Frontal cortex (tissue), 4 donors: Measurements from ENCODE around the gene LGALS7. TPM values are rescaled to one million over a fixed set of nuclear protein-coding genes. Genes with fewer than 3 reads are reported as not detected.
"Not testable (repeated sequence)": the region's sequence is repeated elsewhere in the genome, so short reads cannot be mapped to it uniquely, and the experiment has no call there.

ENCODE experiments used
- DNase-seq, 2 donors: peaks; one replicate each; pipeline ENCODE4 v3.0.0; 2012; ENCODE audit warnings: low spot score in 2 of 2
- FAIRE-seq: peaks from 2 replicates; lab custom pipeline; 2012; peaks lifted over from hg19 to GRCh38; lab: Jason Lieb, UNC
- total RNA-seq: library from RNA; depleted of rRNA; stranded (reverse); fragments of >200 nt; gene quantifications from one replicate; pipeline ENCODE4 v1.2.3, GENCODE V29; 2014
- donor health status: control.
- donor health status: control.
- donor health status: control.

Gene LGALS7
- total RNA-seq, 1 donor from 2014 or later, result not detected

GRCh38 chr19:38781058-38781457, 7.7 kb upstream of the LGALS7 start:
- no peak for FAIRE-seq
- DNase-seq, result no peak

- DNase-seq, result no peak
- FAIRE-seq, result no peak
These were observed 7.1 kb upstream of the LGALS7 start for GRCh38 chr19:38780443-38780842.

DNA sequence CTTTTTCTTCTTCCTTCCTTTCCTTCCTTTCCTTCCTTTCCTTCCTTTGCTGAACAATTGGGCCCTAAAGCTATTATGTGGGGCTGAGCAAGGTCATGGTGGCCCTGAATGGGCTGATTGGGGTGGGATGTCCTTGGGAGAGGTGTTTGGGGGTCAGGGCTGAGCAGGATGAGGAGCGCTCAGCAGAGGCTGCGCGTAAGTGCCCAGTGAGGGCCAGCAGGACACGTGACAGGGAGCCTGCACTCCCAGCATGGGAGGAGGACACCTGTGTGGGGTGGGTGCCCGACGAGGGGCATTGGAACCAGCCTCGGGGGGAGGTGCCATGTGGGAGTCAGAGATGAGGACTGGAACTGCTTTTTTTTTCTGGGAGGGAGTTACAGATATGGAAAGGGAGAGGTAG, 5.4 kb upstream of the LGALS7 start:
- FAIRE-seq, result no peak
- DNase-seq, result no peak

- DNase-seq (no peak), FAIRE-seq (no peak)
These were observed 1.0 kb upstream of the LGALS7 start for GRCh38 chr19:38774181-38774950.

DNA sequence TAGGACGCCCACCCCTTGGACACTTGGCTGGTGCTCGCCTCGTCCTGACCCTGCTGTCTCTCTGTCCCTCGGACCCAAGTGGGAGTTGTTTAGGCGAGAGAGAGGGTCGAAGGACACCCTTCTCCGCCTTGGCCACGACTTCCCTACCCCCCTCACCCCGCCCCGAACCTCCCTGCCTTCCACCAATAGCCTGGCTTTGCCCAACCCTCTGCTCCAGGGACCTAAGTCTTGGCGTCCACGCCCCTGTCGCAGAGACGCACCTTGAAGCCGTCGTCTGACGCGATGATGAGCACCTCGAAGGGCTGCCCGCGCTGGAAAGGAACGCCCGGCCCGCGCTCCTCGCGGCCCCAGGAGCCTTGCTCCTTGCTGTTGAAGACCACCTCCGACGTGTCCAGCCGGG, 1.7 kb downstream of the LGALS7 start:
- FAIRE-seq, DNase-seq: not testable (repeated sequence)

DNA sequence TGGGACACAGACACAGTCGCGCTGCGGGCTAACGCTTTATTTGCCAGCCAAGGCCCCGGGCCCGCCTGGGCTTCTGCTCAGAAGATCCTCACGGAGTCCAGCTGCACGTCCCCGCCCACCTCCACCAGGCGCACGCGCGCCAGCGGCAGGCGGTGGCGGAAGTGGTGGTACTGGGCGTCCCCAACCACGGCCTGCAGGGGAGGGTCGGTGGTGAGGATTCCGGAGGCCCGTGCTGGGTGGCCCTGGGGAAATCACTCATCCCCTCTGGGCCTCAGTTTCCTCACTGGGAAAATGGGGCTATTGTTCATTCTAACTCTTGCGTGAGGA, 2.4 kb downstream of the LGALS7 start:
- FAIRE-seq, DNase-seq: not testable (repeated sequence)

DNA sequence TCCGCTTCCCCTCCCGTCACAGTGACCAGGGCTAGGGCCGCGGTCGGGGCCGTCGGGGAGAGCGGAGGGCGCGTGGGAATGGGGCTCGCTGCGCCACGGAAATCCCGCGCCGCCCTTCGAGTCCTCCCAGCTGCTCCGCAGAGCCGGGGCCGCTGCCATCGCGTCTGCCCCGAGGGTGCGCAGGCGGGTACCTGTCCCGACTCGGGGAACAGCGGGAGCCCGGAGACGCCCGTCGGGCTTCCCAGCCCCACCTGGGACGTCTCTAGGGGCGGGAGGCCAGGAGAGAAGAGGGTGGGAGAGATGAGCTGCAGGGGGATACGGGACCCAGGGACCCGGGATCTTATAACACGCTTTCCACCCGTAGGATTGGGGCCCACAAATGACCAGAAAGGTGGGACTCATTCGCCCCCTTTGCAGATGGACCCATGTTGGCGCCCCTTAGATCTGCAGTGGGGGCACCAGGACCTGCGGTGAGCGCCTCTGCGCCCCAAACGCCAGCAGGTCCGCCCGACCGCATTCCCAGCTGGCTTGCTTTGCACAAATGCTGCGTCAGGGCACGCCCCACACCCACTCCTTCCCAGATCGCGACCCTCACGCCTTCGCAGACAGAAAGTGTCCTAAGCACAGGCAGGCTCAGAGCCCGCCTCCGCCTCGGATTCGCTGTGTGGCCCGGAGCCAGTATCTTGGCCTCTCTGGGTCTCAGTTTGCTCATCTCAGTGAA, 2.9 kb downstream of the LGALS7 start:
- DNase-seq, result not testable (repeated sequence)

DNA sequence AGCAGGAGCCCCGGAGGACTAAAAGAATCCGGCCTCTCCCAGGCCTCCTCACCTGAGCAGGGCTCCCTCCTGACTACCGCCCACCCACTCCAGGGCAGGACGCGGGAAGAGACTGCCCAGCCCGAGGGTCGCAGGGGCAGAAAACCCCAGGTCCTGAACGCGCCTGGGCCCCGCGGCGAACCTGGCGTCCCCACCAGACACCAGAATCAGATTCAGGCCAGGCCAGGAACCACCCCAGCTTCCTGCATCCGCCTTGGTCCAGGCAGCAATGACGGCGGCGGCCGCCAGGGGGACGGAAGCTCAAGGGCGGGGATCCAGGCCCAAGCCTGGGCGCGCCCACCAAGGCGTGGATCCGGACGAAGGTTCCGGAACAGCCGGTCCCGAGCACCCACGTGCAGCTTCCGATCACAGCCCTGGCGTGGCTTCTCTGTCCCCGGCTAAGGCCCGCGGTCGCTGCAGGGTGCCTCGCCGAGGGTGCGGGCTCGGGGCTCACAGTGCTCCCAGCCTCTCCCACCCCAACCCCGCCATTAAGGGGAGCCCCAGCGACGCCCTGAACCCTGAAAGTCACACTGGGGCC, 3.6 kb downstream of the LGALS7 start:
- DNase-seq (peak; percentile 72 to 73), FAIRE-seq (no peak)

More for the DNA sequence above, 2.9 kb downstream of the LGALS7 start:
- not testable (repeated sequence) for FAIRE-seq

- DNase-seq (no peak), FAIRE-seq (no peak)
These were observed 6.9 kb downstream of the LGALS7 start for GRCh38 chr19:38766276-38767047.

DNA sequence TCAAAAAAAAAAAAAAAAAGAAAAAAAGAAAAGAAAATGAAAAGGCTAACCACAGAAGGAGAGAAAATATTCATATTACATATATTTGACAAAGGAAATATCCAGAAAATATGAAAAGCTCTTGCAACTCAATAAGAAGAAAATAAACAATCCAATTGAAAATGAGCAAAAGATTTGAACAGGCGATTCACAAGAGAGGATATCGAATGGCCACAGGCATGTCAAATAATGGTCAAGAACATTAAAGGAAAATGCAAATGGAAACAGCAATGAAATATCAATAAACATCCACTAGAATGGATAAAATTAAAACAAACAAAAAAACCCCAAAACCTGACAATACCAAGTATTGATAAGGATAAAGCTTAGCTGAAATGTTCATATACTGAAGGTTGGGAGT, 8.1 kb downstream of the LGALS7 start:
- no peak for FAIRE-seq
- no peak for DNase-seq

DNA sequence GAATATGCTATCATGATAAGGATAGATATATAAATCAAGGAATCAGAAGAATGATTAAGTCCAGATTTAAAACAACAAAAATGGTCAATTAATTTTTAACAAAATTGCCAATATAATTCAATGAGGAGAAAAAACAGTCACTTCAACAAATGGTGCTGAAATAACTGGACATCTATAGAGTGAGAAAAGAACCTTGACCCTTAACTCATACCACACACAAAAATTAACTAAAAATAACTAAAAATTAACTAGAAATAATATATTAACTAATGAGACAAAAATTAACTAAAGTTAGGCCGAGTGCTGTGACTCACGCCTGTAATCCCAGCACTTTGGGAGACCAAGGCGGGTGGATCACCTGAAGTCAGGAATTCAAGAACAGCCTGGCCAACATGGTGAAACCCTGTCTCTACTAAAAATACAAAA, 9.5 kb downstream of the LGALS7 start:
- FAIRE-seq, result no peak

DNA sequence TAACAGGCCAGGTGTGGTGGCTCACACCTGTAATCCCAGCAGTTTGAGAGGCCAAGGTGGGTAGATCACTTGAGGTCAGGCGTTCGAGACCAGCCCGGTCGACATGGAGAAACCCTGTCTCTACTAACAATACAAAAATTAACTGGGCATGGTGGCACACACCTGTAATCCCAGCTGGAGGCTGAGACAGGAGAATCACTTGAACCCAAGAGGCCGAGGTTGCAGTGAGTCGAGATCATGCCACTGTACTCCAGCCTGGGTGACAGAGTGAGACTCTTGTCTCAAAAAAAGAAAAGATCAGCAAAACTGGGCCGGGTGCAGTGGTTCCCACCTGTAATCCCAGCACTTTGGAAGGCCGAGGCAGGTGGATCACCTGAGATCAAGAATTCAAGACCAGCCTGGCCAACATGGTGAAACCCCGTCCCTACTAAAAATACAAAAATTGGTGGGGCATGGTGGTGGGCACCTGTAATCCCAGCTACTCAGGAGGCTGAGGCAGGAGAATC, 11.4 kb downstream of the LGALS7 start:
- DNase-seq, FAIRE-seq: not testable (repeated sequence)

More for the DNA sequence above, 9.5 kb downstream of the LGALS7 start:
- no peak for DNase-seq

- not testable (repeated sequence) for DNase-seq, FAIRE-seq
These were observed 12.4 kb downstream of the LGALS7 start for GRCh38 chr19:38760805-38761517.

- DNase-seq (no peak), FAIRE-seq (no peak)
These were observed 13.7 kb downstream of the LGALS7 start for GRCh38 chr19:38759590-38760003.

DNA sequence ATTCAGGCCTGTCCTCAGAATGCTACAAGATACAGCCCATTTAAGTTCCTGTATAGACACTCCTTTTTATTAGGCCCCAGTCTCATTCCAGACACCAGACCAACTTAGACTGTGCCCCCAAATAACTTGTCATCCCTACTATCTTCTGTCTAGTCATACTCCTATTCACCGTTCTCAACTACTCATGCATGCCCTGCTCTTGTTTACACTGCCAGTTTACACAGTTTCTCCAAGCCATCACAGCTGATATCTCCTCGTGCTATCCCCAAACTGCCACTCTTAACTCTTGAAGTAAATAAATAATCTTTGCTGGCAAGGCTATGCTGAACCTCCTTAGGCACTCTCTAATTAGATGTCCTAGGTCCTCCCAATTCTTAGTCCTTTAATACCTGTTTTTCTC, 19.1 kb downstream of the LGALS7 start:
- DNase-seq, FAIRE-seq: not testable (repeated sequence)

DNA sequence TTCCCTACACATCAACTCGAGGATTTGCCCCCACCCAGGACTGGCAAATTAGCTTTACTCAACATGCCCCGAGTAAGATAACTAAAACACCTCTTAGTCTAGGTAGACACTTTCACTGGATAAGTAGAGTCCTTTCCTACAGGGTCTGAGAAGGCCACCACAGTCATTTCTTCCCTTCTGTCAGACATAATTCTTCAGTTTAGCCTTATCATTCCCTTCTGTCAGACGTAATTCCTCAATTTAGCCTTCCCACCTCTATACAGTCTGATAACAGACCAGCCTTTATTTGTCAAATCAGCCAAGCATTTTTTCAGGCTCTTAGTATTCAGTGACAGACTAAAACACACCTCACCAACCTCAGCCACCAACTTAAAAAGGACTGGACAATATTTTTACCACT, 19.5 kb downstream of the LGALS7 start:
- DNase-seq, FAIRE-seq: not testable (repeated sequence)

DNA sequence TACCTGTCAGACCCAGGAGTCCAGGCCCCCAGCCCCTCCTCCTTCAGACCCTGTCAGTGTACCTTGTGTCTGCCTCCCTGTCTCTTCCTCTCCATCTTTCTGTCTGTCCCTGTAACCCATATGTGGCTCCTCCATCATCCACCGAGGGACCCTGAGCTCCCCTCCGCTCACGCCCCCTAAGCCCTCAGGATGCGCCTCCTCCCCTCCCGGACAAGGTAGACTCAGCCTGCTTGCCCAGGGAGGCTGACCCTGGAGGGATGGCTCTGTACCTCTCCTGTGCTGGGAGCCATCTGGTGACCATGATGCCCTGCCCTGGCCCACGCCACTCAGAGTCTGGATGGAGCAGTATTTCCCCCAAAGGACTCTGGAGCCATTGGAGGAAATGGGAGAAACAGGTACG, 28.0 kb downstream of the LGALS7 start:
- no peak for DNase-seq
- FAIRE-seq, result no peak

DNA sequence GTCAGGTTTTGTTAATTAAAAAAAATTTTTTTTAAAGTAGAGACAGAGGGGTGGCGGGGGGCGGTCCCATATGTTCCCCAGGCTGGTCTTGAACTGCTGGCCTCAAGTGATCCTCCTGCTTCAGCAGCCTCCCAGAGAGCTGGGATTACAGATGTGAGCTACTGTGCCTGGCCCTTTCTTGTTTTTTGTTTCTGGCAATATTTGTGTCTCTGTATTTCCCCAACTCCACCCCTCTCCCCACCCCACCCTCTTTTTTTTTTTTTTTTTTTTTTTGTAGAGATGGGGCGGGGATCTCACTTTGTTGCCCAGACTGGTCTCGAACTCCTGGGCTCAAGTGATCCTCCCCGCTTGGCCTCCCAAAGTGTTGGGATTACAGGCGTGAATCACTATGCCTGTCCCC, 28.4 kb downstream of the LGALS7 start:
- no peak for DNase-seq
- no peak for FAIRE-seq

DNA sequence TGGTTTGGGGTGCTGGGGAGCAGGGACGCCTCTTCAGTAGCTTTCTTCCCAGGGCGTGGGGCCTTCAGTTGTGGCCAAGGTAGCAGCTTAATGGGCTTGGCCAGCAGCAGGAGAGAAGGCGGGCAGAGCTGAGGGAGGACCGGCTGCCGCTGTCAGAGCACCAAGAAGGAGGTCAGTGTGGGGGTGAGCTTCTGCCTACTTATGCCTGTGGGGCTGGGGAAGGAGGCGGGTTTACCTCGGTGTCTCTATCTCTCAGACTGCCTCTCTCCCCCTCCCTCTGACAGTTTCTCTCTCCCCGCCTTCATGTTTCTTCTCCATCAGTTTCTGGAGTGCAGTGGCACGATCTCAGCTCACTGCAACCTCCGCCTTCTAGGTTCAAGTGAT, 29.0 kb downstream of the LGALS7 start, which contains the start of gene CAPN12:
TSS of gene CAPN12 (minus strand) at position 177 of the 384 bp plus-strand sequence. CDS start 309 bp downstream, outside the sequence.
- no peak for FAIRE-seq
- peak in 1 of 2 donors; percentile 20 for DNase-seq
